Esophagus muscularis mucosa (tissue), 4 donors: ENCODE results near the gene CD72. TPM values are rescaled to one million over a fixed set of nuclear protein-coding genes. Genes with fewer than 3 reads are reported as not detected.
A peak's percentile ranks its signal among the peaks of the same experiment; 100 is the strongest.

Experiments used
- DNase-seq: peaks from one replicate; pipeline ENCODE4 v3.0.0-alpha.2; 2017; ENCODE audit errors: extremely low spot score
- H3K27ac ChIP-seq, 4 donors: fragments of 200-600 bp; sonication (generic); replicated peaks in 1 of 4; 1 replicate in 3 of 4; 2 replicates in 1 of 4; pipeline ENCODE4 v1.5.1; 2016 to 2019; ENCODE audit warnings: mild to moderate bottlenecking in 1 of 4
- H3K27me3 ChIP-seq, 4 donors: fragments of 200-600 bp; sonication (generic); one replicate each; pipeline versions ENCODE4 v1.5.1 to v1.6.0; 2016 to 2019
- H3K36me3 ChIP-seq, 4 donors: fragments of 200-600 bp; sonication (generic); one replicate each; pipeline ENCODE4 v1.5.1; 2016 to 2019
- H3K4me1 ChIP-seq, 4 donors: fragments of 200-600 bp; sonication (generic); one replicate each; pipeline ENCODE4 v1.5.1; 2016 to 2019
- H3K4me3 ChIP-seq, 4 donors: fragments of 200-600 bp; sonication (generic); 1 replicate in 2 of 4; 2 replicates in 2 of 4; pipeline ENCODE4 v1.5.1; 2016 to 2019; ENCODE audit warnings: mild to moderate bottlenecking in 4 of 4, moderate library complexity in 1 of 4
- H3K9me3 ChIP-seq, 4 donors: fragments of 200-600 bp; sonication (generic); 1 replicate in 3 of 4; 2 replicates in 1 of 4; pipeline ENCODE4 v1.5.1; 2016 to 2019
- EP300 ChIP-seq: sonication (generic); formaldehyde crosslinking; IDR thresholded peaks from one replicate; pipeline ENCODE4 v1.6.1; 2017; ENCODE audit warnings: antibody characterized with exemption
- POLR2A ChIP-seq: fragments of 450-650 bp; IDR thresholded peaks from one replicate; pipeline ENCODE4 v1.6.1; 2017; ENCODE audit warnings: antibody characterized with exemption, moderate library complexity, mild to moderate bottlenecking, low read depth
- POLR2AphosphoS5 ChIP-seq, 2 donors: sonication (generic); formaldehyde crosslinking; IDR thresholded peaks; one replicate each; pipeline ENCODE4 v1.6.1; 2017; ENCODE audit warnings: antibody characterized with exemption in 2 of 2
- WGBS: methylation state at CpG from one replicate; pipeline ENCODE4 v1.1.5; 2018; 5-methylcytosine and 5-hydroxymethylcytosine counted together
- intact Hi-C: fragments of 100-400 bp; cut with DNase I; formaldehyde crosslinking; loops from one replicate; pipeline ENCODE4 v1.15.1; 2023
- total RNA-seq, 4 donors: library from RNA; depleted of rRNA; stranded (reverse); fragments of >200 nt; gene quantifications; one replicate each; pipeline versions ENCODE4 v1.1.0 to v1.2.1, GENCODE V29; 2016
- TF ChIP-seq, protein P1 (sequence below), 3 experiments: fragments of 200-600 bp in 2 of 3; fragments of 450-650 bp in 1 of 3; sonication (generic) in 2 of 3; IDR thresholded peaks; one replicate each; pipeline ENCODE4 v1.5.1; 2017 to 2019; ENCODE audit warnings: antibody characterized with exemption in 3 of 3, mild to moderate bottlenecking in 2 of 3, moderate library complexity in 1 of 3

CD72 gene, protein sequence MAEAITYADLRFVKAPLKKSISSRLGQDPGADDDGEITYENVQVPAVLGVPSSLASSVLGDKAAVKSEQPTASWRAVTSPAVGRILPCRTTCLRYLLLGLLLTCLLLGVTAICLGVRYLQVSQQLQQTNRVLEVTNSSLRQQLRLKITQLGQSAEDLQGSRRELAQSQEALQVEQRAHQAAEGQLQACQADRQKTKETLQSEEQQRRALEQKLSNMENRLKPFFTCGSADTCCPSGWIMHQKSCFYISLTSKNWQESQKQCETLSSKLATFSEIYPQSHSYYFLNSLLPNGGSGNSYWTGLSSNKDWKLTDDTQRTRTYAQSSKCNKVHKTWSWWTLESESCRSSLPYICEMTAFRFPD
- 1 to 10 TPM in 2 of 4 donors, not detected in 2; 1.4 to 2.2 TPM for total RNA-seq

DNA sequence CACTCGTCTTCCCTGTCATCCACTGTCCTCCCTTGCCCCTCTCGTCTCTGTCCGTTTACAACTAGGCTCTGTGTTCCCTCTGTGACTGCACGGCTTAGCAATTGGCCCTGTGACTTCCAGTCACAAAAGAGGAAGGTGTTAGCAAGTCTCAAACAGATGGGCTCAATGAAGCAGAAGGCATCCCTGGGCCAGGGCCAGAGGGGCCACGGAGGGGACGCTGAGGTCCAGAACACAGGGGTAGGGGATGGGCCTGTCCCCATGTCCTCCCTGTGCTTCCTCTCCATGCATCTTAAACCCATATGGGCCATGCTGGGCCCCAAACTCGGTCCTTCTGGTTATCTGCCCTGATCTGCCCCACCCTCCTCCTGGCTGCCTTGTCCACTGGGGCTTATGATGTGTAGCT, at the start of gene CD72:
TSS of gene CD72 (minus strand) at position 89 of the 403 bp plus-strand sequence. CDS start 110 bp downstream, outside the sequence.
- intact Hi-C loops, result no loop called here
- H3K9me3 ChIP-seq, result no peaks in the 10 kb centered on the region
- DNase-seq, result no peak
- TF ChIP-seq POLR2A (no peak), EP300 (no peak), POLR2AphosphoS5 (IDR thresholded peaks at IDR 0.05) (no peak)
- TF ChIP-seq, protein P1, sequence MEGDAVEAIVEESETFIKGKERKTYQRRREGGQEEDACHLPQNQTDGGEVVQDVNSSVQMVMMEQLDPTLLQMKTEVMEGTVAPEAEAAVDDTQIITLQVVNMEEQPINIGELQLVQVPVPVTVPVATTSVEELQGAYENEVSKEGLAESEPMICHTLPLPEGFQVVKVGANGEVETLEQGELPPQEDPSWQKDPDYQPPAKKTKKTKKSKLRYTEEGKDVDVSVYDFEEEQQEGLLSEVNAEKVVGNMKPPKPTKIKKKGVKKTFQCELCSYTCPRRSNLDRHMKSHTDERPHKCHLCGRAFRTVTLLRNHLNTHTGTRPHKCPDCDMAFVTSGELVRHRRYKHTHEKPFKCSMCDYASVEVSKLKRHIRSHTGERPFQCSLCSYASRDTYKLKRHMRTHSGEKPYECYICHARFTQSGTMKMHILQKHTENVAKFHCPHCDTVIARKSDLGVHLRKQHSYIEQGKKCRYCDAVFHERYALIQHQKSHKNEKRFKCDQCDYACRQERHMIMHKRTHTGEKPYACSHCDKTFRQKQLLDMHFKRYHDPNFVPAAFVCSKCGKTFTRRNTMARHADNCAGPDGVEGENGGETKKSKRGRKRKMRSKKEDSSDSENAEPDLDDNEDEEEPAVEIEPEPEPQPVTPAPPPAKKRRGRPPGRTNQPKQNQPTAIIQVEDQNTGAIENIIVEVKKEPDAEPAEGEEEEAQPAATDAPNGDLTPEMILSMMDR (IDR thresholded peaks at IDR 0.05), result no peak
- H3K4me3 ChIP-seq, result peak within 1 kb of the TSS; percentile 50 to 62 (median 54)
- H3K36me3 ChIP-seq, result no peaks in the 10 kb centered on the region
- H3K27me3 ChIP-seq, result no peaks in the 10 kb centered on the region
- WGBS, result 83% methylated on average over 6 of the region's 7 CpGs
- peak within 1 kb of the TSS in 1 of 4 donors; percentile 35 for H3K27ac ChIP-seq
- H3K4me1 ChIP-seq, result peaks cover 4 to 17% (median 13%) of the 10 kb centered on the region in 4 donors

DNA sequence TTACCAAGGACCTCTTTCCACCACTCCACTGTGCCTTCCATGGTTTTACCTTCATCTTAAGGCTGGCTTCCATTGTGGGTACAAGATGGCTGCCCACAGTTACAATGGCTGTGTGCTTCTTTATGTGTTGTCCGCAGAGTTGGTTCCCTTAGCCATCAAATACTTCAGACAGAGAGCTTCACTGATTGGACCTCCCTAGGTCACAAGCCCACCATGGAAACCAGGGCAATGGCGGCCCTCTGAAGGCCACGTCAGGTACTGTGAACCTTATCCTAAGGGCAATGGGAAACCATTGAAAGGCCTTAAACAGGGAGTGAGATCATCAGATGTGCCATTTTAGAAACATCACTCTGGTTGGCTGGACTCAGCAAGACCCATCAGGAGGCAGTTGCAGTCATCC, 49.7 kb upstream of the CD72 start:
- intact Hi-C loops, result no loop called here
- no peaks in the 10 kb centered on the region for H3K36me3 ChIP-seq
- 93% methylated on average over 3 of the region's 3 CpGs for WGBS

DNA sequence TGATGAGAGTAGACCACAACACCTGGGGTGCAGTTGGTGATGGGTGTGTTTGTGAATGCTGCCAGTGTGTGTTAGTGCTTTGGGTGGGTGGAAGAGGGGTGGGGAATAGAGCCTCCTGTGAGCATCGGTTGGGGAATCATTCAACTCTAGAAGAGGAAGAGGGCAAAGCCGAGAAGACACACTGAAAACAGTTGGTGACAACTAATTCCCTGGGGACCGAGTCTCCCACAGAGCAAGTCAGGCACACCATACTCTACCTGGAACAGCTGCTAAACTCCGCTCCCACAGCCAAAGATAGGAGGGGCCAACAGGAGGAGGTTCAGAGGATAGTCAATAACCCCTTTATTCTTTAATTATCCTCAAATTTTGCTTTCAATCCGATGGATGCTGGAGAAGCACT, 48.3 kb upstream of the CD72 start:
- 91% methylated on average over 5 of the region's 5 CpGs for WGBS
- peak overlapping the region in 3 of 4 donors; percentile 95 to 99 (median 99) for H3K27ac ChIP-seq

More for the DNA sequence above, 49.7 kb upstream of the CD72 start:
- Histone ChIP-seq H3K27ac (no peak overlapping the region), H3K9me3 (no peaks in the 10 kb centered on the region), H3K4me3 (no peak overlapping the region), H3K27me3 (no peaks in the 10 kb centered on the region), H3K4me1 (peaks cover 17 to 38% (median 35%) of the 10 kb centered on the region in 4 donors)
- no peak for DNase-seq
- no peak for TF ChIP-seq POLR2A
- TF ChIP-seq, protein P1 (IDR thresholded peaks at IDR 0.05), result no peak
- no peak for TF ChIP-seq POLR2AphosphoS5 (IDR thresholded peaks at IDR 0.05)
- no peak for TF ChIP-seq EP300

DNA sequence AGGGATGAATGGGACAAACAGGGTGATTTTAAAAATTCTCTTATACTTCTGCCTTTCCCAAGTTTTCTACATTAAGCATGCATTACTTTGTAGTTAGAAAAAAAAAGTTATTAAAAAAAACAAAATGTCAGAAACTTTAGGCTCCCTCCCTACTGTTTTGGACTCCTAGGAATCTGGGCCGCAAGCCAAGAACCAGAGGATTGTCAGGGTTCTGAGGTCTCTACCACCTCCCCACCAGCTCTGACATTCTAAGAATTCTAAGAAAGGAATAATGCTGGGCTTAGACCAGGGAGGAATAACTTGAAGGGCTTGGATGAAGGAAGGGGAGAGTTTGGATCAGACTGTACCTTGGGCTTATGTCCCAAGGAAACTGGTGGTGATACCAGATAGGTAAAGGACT, 47.8 kb upstream of the CD72 start:
- Histone ChIP-seq H3K27me3 (no peaks in the 10 kb centered on the region), H3K36me3 (peaks cover 0 to 6% (median 0%) of the 10 kb centered on the region in 4 donors), H3K4me1 (peaks cover 30 to 56% (median 54%) of the 10 kb centered on the region in 4 donors), H3K27ac (peak overlapping the region in 3 of 4 donors; percentile 95 to 99 (median 99)), H3K4me3 (no peak overlapping the region), H3K9me3 (no peaks in the 10 kb centered on the region)
- 65% methylated on average over 1 of the region's 1 CpG for WGBS
- DNase-seq, result no peak
- intact Hi-C loops, result no loop called here
- TF ChIP-seq EP300, result no peak

More for the DNA sequence above, 48.3 kb upstream of the CD72 start:
- H3K4me3 ChIP-seq, result no peak overlapping the region
- intact Hi-C loops, result no loop called here
- DNase-seq, result no peak
- no peaks in the 10 kb centered on the region for H3K9me3 ChIP-seq
- H3K27me3 ChIP-seq, result no peaks in the 10 kb centered on the region
- H3K4me1 ChIP-seq, result peaks cover 25 to 51% (median 48%) of the 10 kb centered on the region in 4 donors
- H3K36me3 ChIP-seq, result peaks cover 0 to 1% (median 0%) of the 10 kb centered on the region in 4 donors
- TF ChIP-seq, protein P1 (IDR thresholded peaks at IDR 0.05), result no peak
- no peak for TF ChIP-seq POLR2A
- TF ChIP-seq EP300, result no peak
- TF ChIP-seq POLR2AphosphoS5 (IDR thresholded peaks at IDR 0.05), result no peak

DNA sequence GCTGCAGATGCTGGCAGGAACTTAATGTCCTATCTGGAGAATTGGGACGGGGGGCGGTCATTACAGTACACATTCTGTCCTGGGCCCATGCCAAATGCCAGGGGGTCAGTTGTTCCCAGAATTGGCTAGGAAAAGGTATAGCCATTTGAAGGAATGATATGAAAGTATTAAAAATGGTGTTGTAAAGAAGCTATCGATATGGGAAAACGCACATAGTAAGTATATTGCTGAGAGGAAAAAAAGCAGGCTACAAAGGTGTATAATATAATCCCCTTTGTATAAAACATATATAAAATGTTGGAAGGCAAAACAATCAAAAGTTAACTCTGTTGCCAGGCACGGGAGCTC, 47.2 kb upstream of the CD72 start:
- no peaks in the 10 kb centered on the region for H3K9me3 ChIP-seq
- no peak for DNase-seq
- peak overlapping the region; percentile 48 to 70 (median 56) for H3K4me3 ChIP-seq
- H3K27ac ChIP-seq, result peak overlapping the region; percentile 95 to 99 (median 98)
- intact Hi-C loops, result no loop called here
- no peaks in the 10 kb centered on the region for H3K27me3 ChIP-seq
- H3K36me3 ChIP-seq, result peaks cover 0 to 12% (median 3%) of the 10 kb centered on the region in 4 donors
- no peak for TF ChIP-seq POLR2AphosphoS5 (IDR thresholded peaks at IDR 0.05)
- TF ChIP-seq POLR2A, result no peak
- TF ChIP-seq, protein P1 (IDR thresholded peaks at IDR 0.05), result no peak
- no peak for TF ChIP-seq EP300
- 27% methylated on average over 5 of the region's 5 CpGs for WGBS
- H3K4me1 ChIP-seq, result peaks cover 36 to 61% (median 60%) of the 10 kb centered on the region in 4 donors
